Lung microvascular endothelial cell (primary cell): ENCODE results near the gene LRFN2. TPM values are rescaled to one million over a fixed set of nuclear protein-coding genes. Genes with fewer than 3 reads are reported as not detected.

Experiments
- DNase-seq, 2 donors: peaks; one replicate each; pipeline versions ENCODE4 v3.0.0 to v3.0.0-alpha.2; 2010; ENCODE audit warnings: low read depth in 2 of 2
- total RNA-seq: library from RNA; depleted of rRNA; stranded (reverse); fragments of >200 nt; gene quantifications from 2 replicates; pipeline ENCODE4 v1.2.1, GENCODE V29; 2014

Gene LRFN2
- total RNA-seq, 1 donor from 2014 or later = not detected

- no peak for DNase-seq
Observed at GRCh38 chr6:40350747-40351217, 236.4 kb downstream of the LRFN2 start.

- no peak for DNase-seq
Observed at GRCh38 chr6:40349901-40350746, 237.0 kb downstream of the LRFN2 start.

GRCh38 chr6:40349123-40349900 is 237.9 kb downstream of the LRFN2 start:
- DNase-seq = no peak

GRCh38 chr6:40348591-40348990 is 238.6 kb downstream of the LRFN2 start:
- no peak for DNase-seq

GRCh38 chr6:40347571-40348011 is 239.6 kb downstream of the LRFN2 start:
- no peak for DNase-seq

- DNase-seq = no peak
Observed at GRCh38 chr6:40346246-40346645, 240.9 kb downstream of the LRFN2 start.

- DNase-seq = no peak
Observed at GRCh38 chr6:40344566-40345167, 242.5 kb downstream of the LRFN2 start.

- DNase-seq = no peak
Observed at GRCh38 chr6:40343877-40344565, 243.1 kb downstream of the LRFN2 start.

GRCh38 chr6:40343318-40343876 is 243.8 kb downstream of the LRFN2 start:
- no peak for DNase-seq

- DNase-seq = no peak
Observed at GRCh38 chr6:40342723-40343122, 244.4 kb downstream of the LRFN2 start.

- no peak for DNase-seq
Observed at GRCh38 chr6:40341726-40342125, 245.4 kb downstream of the LRFN2 start.
